HG03097 (cell line): ENCODE measurements around the gene PTPRD.

Experiments used
- ATAC-seq: cut with Tn5 transposase; IDR thresholded peaks from one replicate; pipeline ENCODE4 v1.9.1; 2021; ENCODE audit not compliant: unreplicated experiment, low FRiP score

PTPRD gene

DNA sequence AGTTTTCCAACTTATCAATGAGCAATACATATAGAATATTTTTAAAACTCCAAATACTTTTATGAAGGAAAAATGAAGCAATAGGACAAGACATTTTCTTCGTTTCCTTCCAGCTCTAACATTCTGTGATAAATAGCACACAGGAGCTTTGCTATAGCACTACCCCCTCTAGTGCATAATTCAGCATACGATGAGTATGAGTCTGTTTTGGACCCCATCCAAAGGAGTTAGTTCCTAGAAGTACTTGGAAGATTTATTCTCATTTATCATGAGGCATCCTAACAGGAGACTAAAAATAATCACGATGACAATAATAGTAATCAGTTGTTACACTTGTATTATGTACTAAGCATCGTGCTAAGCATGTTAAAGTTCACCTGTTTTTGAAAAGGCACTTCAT, 1751.9 kb downstream of the PTPRD start:
- ATAC-seq = no peak

DNA sequence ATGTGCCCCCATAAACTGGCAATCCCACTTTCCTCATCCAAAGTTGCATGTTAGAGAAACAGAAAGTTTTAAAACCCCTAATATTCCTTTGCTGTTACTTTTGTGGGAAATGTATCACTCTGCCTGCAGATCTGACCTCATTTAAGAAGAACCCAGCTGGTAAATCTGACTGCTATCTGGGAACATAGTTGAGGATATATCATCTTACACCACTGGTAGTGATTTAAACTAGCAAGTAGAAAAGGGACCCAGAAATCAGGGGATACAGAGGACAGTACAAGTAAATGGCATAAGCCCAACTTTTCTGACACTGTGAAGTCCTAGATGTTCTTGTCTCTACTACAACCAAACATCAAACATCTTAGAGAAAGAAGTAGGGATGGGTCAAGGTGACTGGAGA, 1752.7 kb downstream of the PTPRD start:
- ATAC-seq = no peak

GRCh38 chr9:8859416-8859815, 1753.4 kb downstream of the PTPRD start:
- ATAC-seq = no peak

GRCh38 chr9:8858596-8859161, 1754.1 kb downstream of the PTPRD start:
- no peak for ATAC-seq

DNA sequence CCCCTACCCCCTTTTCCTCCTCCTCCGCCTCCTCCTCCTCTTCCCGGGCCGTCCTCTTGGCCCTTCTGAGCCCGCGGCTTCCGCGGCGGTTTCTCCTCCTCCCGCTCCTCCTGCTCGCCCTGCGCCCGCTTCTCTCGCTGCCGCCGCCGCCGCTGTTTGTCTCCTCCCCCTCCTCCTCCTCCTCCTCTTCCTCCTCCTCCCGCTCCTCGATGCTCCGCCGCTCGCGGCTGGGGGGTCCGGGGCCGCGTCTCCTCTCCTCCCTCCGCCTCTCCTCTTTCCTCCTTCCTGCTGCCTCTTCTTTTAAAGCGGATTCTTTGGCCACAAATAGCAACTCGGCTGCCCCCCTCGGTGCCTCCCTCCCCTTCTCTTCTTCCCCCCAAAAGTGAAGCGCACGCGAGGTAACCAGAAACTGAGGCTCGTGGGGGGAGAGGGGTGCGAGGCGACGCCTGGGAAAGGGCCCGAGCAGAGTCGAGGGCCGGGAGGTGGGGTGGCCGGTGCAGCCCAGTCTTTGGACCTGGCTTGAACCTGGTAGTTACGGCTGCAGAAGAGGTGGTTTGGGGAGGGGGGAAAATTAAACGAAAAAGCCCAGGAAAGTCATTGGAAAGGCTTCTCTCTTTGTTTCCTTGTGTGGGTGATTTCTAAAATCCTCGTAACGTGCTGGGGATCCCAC, 1754.7 kb downstream of the PTPRD start:
- ATAC-seq = no peak

GRCh38 chr9:8857068-8857925, 1755.5 kb downstream of the PTPRD start:
- ATAC-seq = no peak

DNA sequence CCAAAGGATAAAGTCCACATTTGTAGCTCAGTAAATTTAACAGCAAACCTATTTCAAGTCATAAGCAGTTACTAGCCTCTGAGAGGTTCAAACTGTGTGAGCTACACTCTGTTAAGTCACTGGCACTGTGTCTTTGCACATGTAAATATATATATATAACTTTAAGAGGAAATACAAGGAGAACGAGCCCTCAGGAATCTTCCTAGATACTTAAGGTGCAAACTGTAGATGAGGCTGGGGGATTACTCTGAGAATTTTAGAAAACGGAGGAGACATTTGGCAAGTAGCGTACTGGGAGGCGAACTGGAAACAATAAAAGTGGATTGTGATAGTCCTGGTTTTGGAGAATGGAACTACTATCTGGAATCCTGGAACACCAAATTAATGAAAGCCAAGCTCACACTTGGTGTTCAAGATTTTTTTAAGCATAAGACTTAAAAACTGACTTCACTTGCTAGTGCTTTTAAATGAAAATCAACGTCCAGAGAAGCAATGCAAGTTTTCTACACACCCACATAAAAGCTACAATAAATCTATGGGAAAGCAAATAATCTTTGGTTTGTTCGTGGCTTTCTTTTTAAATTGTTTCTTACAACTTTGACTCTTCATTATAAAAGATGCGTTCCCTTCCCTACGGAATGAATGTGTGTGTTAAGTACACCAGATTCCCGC, 1756.3 kb downstream of the PTPRD start:
- no peak for ATAC-seq

- ATAC-seq = no peak
Measured at GRCh38 chr9:8855046-8855445, 1757.8 kb downstream of the PTPRD start.

GRCh38 chr9:8852301-8852864, 1760.4 kb downstream of the PTPRD start:
- no peak for ATAC-seq

GRCh38 chr9:8850914-8851313, 1761.9 kb downstream of the PTPRD start:
- no peak for ATAC-seq

DNA sequence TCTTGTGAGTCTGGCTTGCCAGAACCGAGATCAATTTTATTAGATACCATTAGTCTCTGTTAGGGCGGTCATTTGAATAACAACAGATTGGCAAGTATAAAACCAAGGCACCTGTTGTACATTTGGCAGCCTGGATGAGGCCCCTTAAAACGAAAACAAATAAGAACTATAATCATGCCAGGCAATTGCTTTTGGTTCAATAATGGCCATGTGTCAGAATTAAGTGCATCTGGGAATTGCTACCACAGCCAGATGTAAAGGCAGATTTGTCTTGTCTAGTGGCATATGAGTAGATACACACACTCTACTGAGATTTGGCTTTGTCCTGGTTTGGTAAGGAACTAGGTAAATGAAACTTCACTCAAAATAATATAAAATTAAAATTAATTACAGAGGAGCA, 1767.0 kb downstream of the PTPRD start:
- no peak for ATAC-seq

DNA sequence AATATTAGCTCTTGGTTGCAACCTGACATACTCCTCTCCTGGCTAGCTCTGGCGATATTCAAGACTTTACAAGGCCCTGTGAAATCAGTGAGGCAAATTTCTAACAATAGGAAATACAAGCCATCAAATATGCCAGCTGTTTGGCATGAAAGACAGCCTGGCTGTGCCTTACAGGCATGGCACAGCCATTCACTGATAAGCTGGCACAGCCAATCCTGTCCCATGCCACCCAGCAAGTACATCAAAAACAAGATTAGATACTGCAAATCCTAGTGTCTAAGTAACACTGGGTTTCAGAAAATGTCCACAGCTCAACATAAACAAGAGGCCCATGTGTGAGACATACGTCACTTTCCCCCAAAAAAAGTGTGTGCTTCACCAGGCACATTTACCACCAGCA, 1767.4 kb downstream of the PTPRD start:
- no peak for ATAC-seq

- no peak for ATAC-seq
Measured at GRCh38 chr9:8844549-8844948, 1768.3 kb downstream of the PTPRD start.

DNA sequence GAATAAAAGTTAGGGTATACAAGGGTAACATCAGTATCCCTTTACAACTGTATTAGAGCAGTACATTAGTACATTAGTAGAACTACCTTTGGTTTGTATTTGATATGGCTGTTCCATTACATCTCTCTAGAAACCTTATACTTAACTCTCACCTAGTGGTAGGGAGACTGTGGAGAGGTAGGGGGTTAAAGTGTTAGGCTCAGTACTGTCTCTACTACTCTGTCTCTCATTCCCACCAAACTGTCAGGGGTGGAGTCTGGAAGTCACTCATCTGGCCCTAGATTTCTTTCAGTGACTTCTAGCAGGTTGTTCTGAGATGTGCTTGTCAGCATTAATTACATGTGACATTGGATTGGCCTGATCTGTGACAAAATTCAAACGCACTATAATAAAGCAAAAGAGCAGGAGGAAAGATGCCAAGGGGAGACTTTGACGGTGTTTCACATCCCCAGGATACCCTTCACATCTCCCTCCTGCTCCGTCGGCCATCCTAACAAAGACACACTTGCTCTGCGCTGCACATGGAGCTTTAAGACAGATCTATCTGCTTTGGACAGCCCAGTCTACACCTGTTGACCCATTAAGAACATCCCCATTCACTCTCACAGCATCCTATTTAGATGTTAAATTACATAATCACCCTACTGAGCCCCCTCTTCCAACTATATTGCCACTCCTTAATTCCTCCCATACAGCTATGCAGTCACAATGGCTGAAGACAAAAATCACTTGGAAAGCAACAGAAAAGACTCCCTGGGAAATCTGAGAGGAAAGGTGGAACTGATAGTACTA, 1770.2 kb downstream of the PTPRD start:
- no peak for ATAC-seq

- no peak for ATAC-seq
Measured at GRCh38 chr9:8838136-8838535, 1774.7 kb downstream of the PTPRD start.

- no peak for ATAC-seq
Measured at GRCh38 chr9:8835291-8835690, 1777.5 kb downstream of the PTPRD start.

- no peak for ATAC-seq
Measured at GRCh38 chr9:8832955-8833354, 1779.8 kb downstream of the PTPRD start.

- no peak for ATAC-seq
Measured at GRCh38 chr9:8832386-8832785, 1780.4 kb downstream of the PTPRD start.

GRCh38 chr9:8831568-8831967, 1781.2 kb downstream of the PTPRD start:
- no peak for ATAC-seq

DNA sequence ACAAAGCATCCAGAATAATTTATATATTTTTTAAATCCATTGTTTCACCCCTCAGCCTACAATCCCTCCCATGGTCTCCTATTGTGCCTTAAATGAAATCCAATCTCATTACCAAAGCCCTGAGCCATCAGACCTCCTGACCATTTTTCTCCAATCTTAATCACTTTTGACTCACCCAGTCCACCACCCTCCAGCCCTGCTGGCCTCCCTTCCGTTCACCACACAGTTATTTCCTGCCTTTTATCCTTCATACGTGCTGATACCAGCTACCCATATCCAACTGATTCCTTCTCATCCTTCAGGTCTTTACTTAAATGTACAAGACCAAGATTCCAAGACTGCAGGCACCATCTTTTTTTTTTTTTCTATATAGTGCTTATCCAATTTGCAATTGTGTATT, 1786.5 kb downstream of the PTPRD start:
- no peak for ATAC-seq
